Activated CD4-positive, alpha-beta T cell treated with anti-CD3 and anti-CD28 coated beads for 4 hours (primary cell): ENCODE results near the gene LRRC25.

Experiments
- DNase-seq, 2 donors: peaks; one replicate each; pipeline ENCODE4 v3.0.0-alpha.2; 2020

The LRRC25 gene

GRCh38 chr19:18435842-18436670, 38.6 kb upstream of the LRRC25 start:
- DNase-seq, result no peak

- DNase-seq, result no peak
Measured at GRCh38 chr19:18435178-18435841, 37.9 kb upstream of the LRRC25 start.

- no peak for DNase-seq
Measured at GRCh38 chr19:18434411-18435175, 37.2 kb upstream of the LRRC25 start.

- DNase-seq, result no peak
Measured at GRCh38 chr19:18433735-18434398, 36.4 kb upstream of the LRRC25 start.

GRCh38 chr19:18433015-18433691, 35.7 kb upstream of the LRRC25 start:
- DNase-seq, result peak; percentile 62 to 72

- DNase-seq, result no peak
Measured at GRCh38 chr19:18432275-18433014, 35.0 kb upstream of the LRRC25 start.

GRCh38 chr19:18431351-18432197, 34.2 kb upstream of the LRRC25 start:
- no peak for DNase-seq

- DNase-seq, result no peak
Measured at GRCh38 chr19:18430417-18431144, 33.2 kb upstream of the LRRC25 start.

GRCh38 chr19:18429717-18430416, 32.4 kb upstream of the LRRC25 start:
- DNase-seq, result no peak

GRCh38 chr19:18428787-18429674, 31.6 kb upstream of the LRRC25 start:
- DNase-seq, result peak; percentile 64 to 74

GRCh38 chr19:18428173-18428786, 30.9 kb upstream of the LRRC25 start:
- no peak for DNase-seq

GRCh38 chr19:18427743-18428113, 30.3 kb upstream of the LRRC25 start:
- DNase-seq, result no peak

GRCh38 chr19:18427080-18427742, 29.8 kb upstream of the LRRC25 start:
- DNase-seq, result no peak

- DNase-seq, result no peak
Measured at GRCh38 chr19:18426416-18426767, 29.0 kb upstream of the LRRC25 start.

GRCh38 chr19:18425515-18426415, 28.3 kb upstream of the LRRC25 start:
- DNase-seq, result no peak

- DNase-seq, result no peak
Measured at GRCh38 chr19:18424890-18425514, 27.6 kb upstream of the LRRC25 start.
